PFSK-1 (cell line): Measurements from ENCODE around the gene PDE2A.

Experiments used
- POLR2AphosphoS5 ChIP-seq: IDR thresholded peaks from 2 replicates; pipeline ENCODE4 v1.6.1; 2012; ENCODE audit warnings: low read depth, mild to moderate bottlenecking, control low read depth, low read length, moderate library complexity
- SIN3A ChIP-seq: IDR thresholded peaks from 2 replicates; pipeline ENCODE4 v1.6.1; 2012; ENCODE audit warnings: mild to moderate bottlenecking, low read length, moderate library complexity, borderline replicate concordance; ENCODE audit not compliant: insufficient read depth

DNA sequence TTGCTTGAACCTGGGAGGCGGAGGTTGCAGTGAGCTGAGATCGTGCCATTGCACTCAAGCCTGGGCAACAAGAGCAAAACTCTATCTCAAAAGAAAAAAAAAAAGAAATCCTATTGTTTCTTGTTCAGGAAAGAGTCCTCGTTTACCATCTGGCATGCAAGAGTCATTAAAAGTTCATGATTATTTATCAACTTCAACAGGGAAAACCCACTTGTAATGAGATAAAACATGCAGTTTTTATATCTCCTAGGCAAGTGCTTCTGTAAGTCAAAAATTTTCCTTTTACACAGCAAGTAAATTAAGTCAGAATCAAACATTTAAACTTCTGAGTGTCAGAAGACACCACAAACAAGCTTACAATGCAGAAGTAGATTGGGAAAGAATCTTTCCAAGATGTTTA lies 145.2 kb downstream of the PDE2A start:
- no peak for TF ChIP-seq POLR2AphosphoS5
- no peak for TF ChIP-seq SIN3A
